Vagina (tissue), 2 donors: ENCODE results near the gene EXOC6B. TPM values are rescaled to one million over a fixed set of nuclear protein-coding genes. Genes with fewer than 3 reads are reported as not detected.

Experiments used
- DNase-seq, 2 donors: peaks; one replicate each; pipeline ENCODE4 v3.0.0-alpha.2; 2017; ENCODE audit errors: extremely low spot score in 2 of 2
- H3K27ac ChIP-seq: fragments of 200-600 bp; sonication (generic); one replicate; pipeline ENCODE4 v1.5.1; 2019
- H3K27me3 ChIP-seq: fragments of 200-600 bp; sonication (generic); one replicate; pipeline ENCODE4 v1.5.1; 2019
- H3K36me3 ChIP-seq, 2 donors: fragments of 200-600 bp; sonication (generic); one replicate each; pipeline ENCODE4 v1.5.1; 2017 to 2019
- H3K4me1 ChIP-seq: fragments of 200-600 bp; sonication (generic); one replicate; pipeline ENCODE4 v1.5.1; 2019
- H3K4me3 ChIP-seq, 2 donors: fragments of 200-600 bp; sonication (generic); 1 replicate in 1 of 2; 2 replicates in 1 of 2; pipeline ENCODE4 v1.5.1; 2016 to 2019
- H3K9me3 ChIP-seq: fragments of 200-600 bp; sonication (generic); one replicate; pipeline ENCODE4 v1.5.1; 2019
- POLR2A ChIP-seq, 2 donors: fragments of 450-650 bp; IDR thresholded peaks; one replicate each; pipeline ENCODE4 v1.6.1; 2017; ENCODE audit warnings: antibody characterized with exemption in 2 of 2, mild to moderate bottlenecking in 2 of 2, moderate library complexity in 2 of 2
- POLR2AphosphoS5 ChIP-seq, 2 donors: sonication (generic); formaldehyde crosslinking; IDR thresholded peaks; one replicate each; pipeline ENCODE4 v1.9.0; 2017; ENCODE audit warnings: antibody characterized with exemption in 2 of 2, mild to moderate bottlenecking in 2 of 2, low read depth in 1 of 2; ENCODE audit not compliant: insufficient read depth in 1 of 2
- intact Hi-C: fragments of 100-400 bp; cut with DNase I; formaldehyde crosslinking; loops from one replicate; pipeline ENCODE4 v1.15.1; 2023
- total RNA-seq: library from RNA; depleted of rRNA; stranded (reverse); fragments of >200 nt; gene quantifications from one replicate; pipeline ENCODE4 v1.2.3, GENCODE V29; 2016
- TF ChIP-seq, protein P1 (sequence below), 3 experiments: fragments of 450-650 bp in 2 of 3; fragments of 200-600 bp in 1 of 3; sonication (generic) in 1 of 3; IDR thresholded peaks; one replicate each; pipeline ENCODE4 v1.5.1; 2017 to 2019; ENCODE audit warnings: antibody characterized with exemption in 3 of 3, mild to moderate bottlenecking in 2 of 3, moderate library complexity in 2 of 3

The EXOC6B gene
- total RNA-seq, 1 donor from 2014 or later = 41.5 TPM

DNA sequence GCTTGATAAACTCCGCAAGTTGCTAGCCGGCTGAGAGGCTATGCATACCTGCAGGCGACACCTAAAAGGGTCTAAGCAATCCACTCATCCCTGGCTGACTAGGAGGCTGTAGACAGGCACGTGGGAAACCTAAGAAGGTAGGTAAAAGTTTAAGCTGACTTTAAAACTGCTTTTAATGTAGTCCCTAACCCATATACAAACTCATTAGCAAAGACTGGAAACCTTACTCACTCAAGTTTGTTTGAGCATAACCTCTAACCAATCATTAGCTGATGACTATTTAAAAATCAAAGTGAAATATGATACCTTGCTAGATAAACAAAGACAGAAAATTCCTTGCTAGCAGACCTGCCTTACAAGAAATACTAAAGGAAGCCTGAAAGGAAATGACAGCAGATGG lies 106.4 kb downstream of the EXOC6B start:
- H3K27ac ChIP-seq = no peak overlapping the region
- peaks cover 27% of the 10 kb centered on the region for H3K4me1 ChIP-seq
- no peaks in the 10 kb centered on the region for H3K27me3 ChIP-seq
- H3K4me3 ChIP-seq = no peak overlapping the region
- DNase-seq = no peak
- no peaks in the 10 kb centered on the region for H3K9me3 ChIP-seq
- TF ChIP-seq, protein P1, sequence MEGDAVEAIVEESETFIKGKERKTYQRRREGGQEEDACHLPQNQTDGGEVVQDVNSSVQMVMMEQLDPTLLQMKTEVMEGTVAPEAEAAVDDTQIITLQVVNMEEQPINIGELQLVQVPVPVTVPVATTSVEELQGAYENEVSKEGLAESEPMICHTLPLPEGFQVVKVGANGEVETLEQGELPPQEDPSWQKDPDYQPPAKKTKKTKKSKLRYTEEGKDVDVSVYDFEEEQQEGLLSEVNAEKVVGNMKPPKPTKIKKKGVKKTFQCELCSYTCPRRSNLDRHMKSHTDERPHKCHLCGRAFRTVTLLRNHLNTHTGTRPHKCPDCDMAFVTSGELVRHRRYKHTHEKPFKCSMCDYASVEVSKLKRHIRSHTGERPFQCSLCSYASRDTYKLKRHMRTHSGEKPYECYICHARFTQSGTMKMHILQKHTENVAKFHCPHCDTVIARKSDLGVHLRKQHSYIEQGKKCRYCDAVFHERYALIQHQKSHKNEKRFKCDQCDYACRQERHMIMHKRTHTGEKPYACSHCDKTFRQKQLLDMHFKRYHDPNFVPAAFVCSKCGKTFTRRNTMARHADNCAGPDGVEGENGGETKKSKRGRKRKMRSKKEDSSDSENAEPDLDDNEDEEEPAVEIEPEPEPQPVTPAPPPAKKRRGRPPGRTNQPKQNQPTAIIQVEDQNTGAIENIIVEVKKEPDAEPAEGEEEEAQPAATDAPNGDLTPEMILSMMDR (IDR thresholded peaks at IDR 0.05) = no peak
- TF ChIP-seq POLR2A (IDR thresholded peaks at IDR 0.05) = no peak
- TF ChIP-seq POLR2AphosphoS5 (IDR thresholded peaks at IDR 0.05; ENCODE audit: insufficient read depth in 1 of 2, low read depth in 1 of 2) = no peak
- H3K36me3 ChIP-seq = no peaks in the 10 kb centered on the region
- intact Hi-C loops = no loop called here

DNA sequence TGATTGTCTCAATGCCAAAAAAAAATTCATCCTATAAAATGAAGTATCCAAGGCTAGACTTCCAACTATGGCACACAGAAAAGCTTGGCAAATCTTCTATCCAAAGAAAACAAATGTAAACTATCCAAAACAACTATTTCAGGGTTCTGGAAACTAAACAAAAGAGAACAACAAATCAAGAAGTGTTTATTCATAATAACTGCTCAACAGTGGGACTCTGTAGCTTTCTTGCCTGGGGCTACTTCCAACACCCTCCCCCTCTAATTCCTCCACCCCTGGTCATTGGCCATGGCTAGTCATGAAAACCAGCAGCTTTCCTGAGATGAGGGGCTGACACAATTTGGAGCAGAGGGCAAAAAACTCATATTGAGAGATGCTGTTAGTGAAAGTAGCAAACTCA lies 107.0 kb downstream of the EXOC6B start:
- intact Hi-C loops = no loop called here
- Histone ChIP-seq H3K4me3 (no peak overlapping the region), H3K27ac (no peak overlapping the region), H3K27me3 (no peaks in the 10 kb centered on the region), H3K9me3 (no peaks in the 10 kb centered on the region), H3K36me3 (no peaks in the 10 kb centered on the region), H3K4me1 (peaks cover 27% of the 10 kb centered on the region)
- no peak for DNase-seq
- TF ChIP-seq POLR2AphosphoS5 (IDR thresholded peaks at IDR 0.05; ENCODE audit: insufficient read depth in 1 of 2, low read depth in 1 of 2) (no peak), POLR2A (IDR thresholded peaks at IDR 0.05) (no peak)
- TF ChIP-seq, protein P1 (IDR thresholded peaks at IDR 0.05) = no peak

DNA sequence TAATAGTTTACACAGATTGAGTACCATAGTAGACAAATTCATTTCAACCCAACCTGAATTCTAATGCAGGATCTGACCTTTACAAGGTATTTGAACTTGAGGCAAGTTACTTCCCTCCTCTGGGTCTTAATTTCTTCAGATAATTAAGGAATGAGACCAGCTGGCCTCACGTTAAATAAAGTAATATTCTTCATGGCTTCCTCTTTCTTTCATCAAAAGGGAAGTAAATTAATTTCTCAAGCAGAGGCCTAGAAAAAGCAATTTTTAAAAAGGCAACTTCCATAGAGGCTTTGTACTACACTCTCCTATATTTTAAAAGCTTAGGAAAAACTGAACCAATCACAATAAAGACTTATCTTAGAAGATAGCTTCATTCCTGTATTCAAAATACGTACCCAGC lies 109.2 kb downstream of the EXOC6B start:
- intact Hi-C loops = no loop called here
- Histone ChIP-seq H3K27ac (no peak overlapping the region), H3K36me3 (no peaks in the 10 kb centered on the region), H3K9me3 (no peaks in the 10 kb centered on the region), H3K27me3 (no peaks in the 10 kb centered on the region), H3K4me1 (peaks cover 15% of the 10 kb centered on the region), H3K4me3 (no peak overlapping the region)
- DNase-seq = no peak
- TF ChIP-seq, protein P1 (IDR thresholded peaks at IDR 0.05) = no peak
- TF ChIP-seq POLR2A (IDR thresholded peaks at IDR 0.05) = no peak
- TF ChIP-seq POLR2AphosphoS5 (IDR thresholded peaks at IDR 0.05; ENCODE audit: insufficient read depth in 1 of 2, low read depth in 1 of 2) = no peak

DNA sequence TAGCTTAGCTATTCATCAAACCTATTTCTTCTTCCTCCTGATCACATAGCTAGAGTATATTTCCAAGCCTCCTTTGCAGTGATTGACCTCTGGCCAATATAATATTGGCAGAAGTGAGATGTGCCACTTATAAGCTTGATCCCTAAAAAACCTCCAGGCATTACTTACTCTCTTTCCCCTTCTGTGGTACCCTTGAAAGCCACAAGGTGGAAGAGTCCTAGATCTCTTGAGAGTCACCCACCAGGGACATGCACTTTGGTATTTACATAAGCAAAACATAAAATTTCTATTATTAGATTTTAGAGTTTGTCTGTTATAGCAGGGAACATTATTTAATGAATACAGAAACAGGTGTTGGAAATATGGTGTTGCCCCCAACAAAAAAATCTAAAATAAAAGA lies 112.0 kb downstream of the EXOC6B start:
- TF ChIP-seq POLR2A (IDR thresholded peaks at IDR 0.05) (no peak), POLR2AphosphoS5 (IDR thresholded peaks at IDR 0.05; ENCODE audit: insufficient read depth in 1 of 2, low read depth in 1 of 2) (no peak)
- TF ChIP-seq, protein P1 (IDR thresholded peaks at IDR 0.05) = no peak
- Histone ChIP-seq H3K9me3 (no peaks in the 10 kb centered on the region), H3K27me3 (no peaks in the 10 kb centered on the region), H3K4me1 (peaks cover 6% of the 10 kb centered on the region), H3K36me3 (no peaks in the 10 kb centered on the region), H3K27ac (no peak overlapping the region), H3K4me3 (no peak overlapping the region)
- DNase-seq = no peak
- intact Hi-C loops = no loop called here

DNA sequence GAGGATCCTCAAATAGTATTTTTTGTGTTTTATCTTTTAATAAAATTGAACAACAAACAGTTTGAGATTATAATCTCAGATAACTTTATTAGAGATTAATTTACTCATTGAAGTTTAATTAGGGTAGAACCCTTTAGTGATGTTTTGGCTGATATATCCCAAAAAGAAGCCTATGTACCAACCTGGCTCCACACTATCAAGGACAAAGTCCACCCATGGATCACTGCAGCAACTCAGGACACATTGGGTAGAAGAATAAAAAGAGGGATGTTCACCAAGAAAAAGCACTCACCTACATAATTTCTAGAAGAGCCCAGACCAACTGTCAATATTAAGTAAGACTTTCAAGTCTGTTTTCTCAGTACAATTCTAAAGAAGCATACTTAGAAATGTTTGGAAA lies 112.9 kb downstream of the EXOC6B start:
- intact Hi-C loops = no loop called here

More for the DNA sequence above, 112.9 kb downstream of the EXOC6B start:
- Histone ChIP-seq H3K27ac (no peak overlapping the region), H3K9me3 (no peaks in the 10 kb centered on the region), H3K4me3 (no peak overlapping the region), H3K36me3 (no peaks in the 10 kb centered on the region), H3K27me3 (no peaks in the 10 kb centered on the region), H3K4me1 (no peaks in the 10 kb centered on the region)
- TF ChIP-seq, protein P1 (IDR thresholded peaks at IDR 0.05) = no peak
- no peak for TF ChIP-seq POLR2AphosphoS5 (IDR thresholded peaks at IDR 0.05; ENCODE audit: insufficient read depth in 1 of 2, low read depth in 1 of 2)
- TF ChIP-seq POLR2A (IDR thresholded peaks at IDR 0.05) = no peak
- DNase-seq = no peak
